Peyer's patch (tissue), 4 donors: ENCODE data around the gene FXYD1.

Experiments used
- CTCF ChIP-seq, 6 experiments: fragments of 450-650 bp in 4 of 6; fragments of 200-600 bp in 2 of 6; sonication (generic) in 1 of 6; IDR thresholded peaks; one replicate each; pipeline ENCODE4 v1.5.1; 2017 to 2019; ENCODE audit warnings: antibody characterized with exemption in 6 of 6, mild to moderate bottlenecking in 3 of 6, moderate library complexity in 1 of 6
- POLR2A ChIP-seq, 2 donors: fragments of 450-650 bp; IDR thresholded peaks; one replicate each; pipeline ENCODE4 v1.5.1; 2017; ENCODE audit warnings: antibody characterized with exemption in 2 of 2, mild to moderate bottlenecking in 2 of 2, moderate library complexity in 2 of 2

GRCh38 chr19:35093430-35093829, 45.2 kb upstream of the FXYD1 start:
- TF ChIP-seq CTCF (IDR thresholded peaks at IDR 0.05) (no peak), POLR2A (IDR thresholded peaks at IDR 0.05) (no peak)
